Neuron (in vitro differentiated cells): Measurements from ENCODE around the gene STOX2.

Experiments used
- H2AFZ ChIP-seq: one replicate; pipeline ENCODE4 v1.6.1; 2013; ENCODE audit warnings: low read depth, mild to moderate bottlenecking, inconsistent platforms, low read length, moderate library complexity
- H3K27me3 ChIP-seq: one replicate; pipeline ENCODE4 v1.6.1; 2013; ENCODE audit warnings: low read length; ENCODE audit not compliant: insufficient read depth
- H3K36me3 ChIP-seq: one replicate; pipeline ENCODE4 v1.6.1; 2013; ENCODE audit warnings: low read length; ENCODE audit not compliant: insufficient read depth
- H3K4me1 ChIP-seq: one replicate; pipeline ENCODE4 v1.6.1; 2013; ENCODE audit warnings: low read length; ENCODE audit not compliant: insufficient read depth
- H3K4me3 ChIP-seq: 2 replicates; pipeline ENCODE4 v1.5.1; 2013; ENCODE audit warnings: mild to moderate bottlenecking, low read length, moderate library complexity
- H3K9me3 ChIP-seq: one replicate; pipeline ENCODE4 v1.6.1; 2013; ENCODE audit warnings: low read length

The STOX2 gene

GRCh38 chr4:184064877-184065276 lies 159.8 kb downstream of the STOX2 start:
- H3K4me1 ChIP-seq: peaks cover 11% of the 10 kb centered on the region
- peaks cover 3% of the 10 kb centered on the region for H3K9me3 ChIP-seq
- H2AFZ ChIP-seq: no peak overlapping the region
- H3K4me3 ChIP-seq: no peak overlapping the region
- H3K27me3 ChIP-seq: no peaks in the 10 kb centered on the region
- H3K36me3 ChIP-seq: peaks cover 4% of the 10 kb centered on the region

DNA sequence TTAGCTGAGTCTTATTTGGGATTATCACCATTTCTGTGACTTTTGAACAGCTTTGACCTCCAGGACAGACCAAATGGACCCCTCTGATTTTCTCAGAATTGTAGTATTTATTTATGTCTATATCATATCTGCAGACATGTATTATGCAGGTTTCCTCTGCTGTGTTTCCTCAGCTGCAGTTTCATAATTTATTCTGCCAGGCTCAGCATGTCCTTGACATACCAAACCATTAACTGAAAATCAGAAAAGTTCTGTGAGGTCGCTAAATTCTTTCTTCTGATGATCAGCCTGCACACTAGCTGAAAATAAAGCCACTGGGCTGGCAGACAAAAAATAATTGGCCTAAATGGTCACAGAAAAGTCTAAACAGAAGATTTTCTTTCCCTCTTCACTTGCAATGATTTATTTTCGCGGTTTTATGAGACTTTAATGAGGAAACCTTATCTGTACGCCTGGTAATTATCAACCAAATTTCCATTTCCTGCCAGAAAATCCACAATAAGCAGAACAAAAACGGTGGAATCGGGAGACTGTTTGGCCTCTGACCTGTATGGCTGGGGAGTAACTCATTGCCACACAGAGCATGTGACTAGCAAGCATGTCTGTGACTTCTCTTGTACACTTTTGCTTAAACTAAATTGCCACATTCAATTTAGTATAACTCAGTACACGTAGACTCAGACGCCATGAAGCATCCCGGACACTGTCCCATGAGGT lies 161.6 kb downstream of the STOX2 start:
- no peaks in the 10 kb centered on the region for H3K9me3 ChIP-seq
- H3K27me3 ChIP-seq: no peaks in the 10 kb centered on the region
- H3K36me3 ChIP-seq: no peaks in the 10 kb centered on the region
- H2AFZ ChIP-seq: no peak overlapping the region
- no peak overlapping the region for H3K4me3 ChIP-seq
- peaks cover 11% of the 10 kb centered on the region for H3K4me1 ChIP-seq

GRCh38 chr4:184067931-184068554 lies 162.9 kb downstream of the STOX2 start:
- H3K4me3 ChIP-seq: no peak overlapping the region
- peaks cover 3% of the 10 kb centered on the region for H3K9me3 ChIP-seq
- no peaks in the 10 kb centered on the region for H3K27me3 ChIP-seq
- H3K4me1 ChIP-seq: peaks cover 11% of the 10 kb centered on the region
- H3K36me3 ChIP-seq: no peaks in the 10 kb centered on the region
- H2AFZ ChIP-seq: no peak overlapping the region
